HG02623 (cell line): Measurements from ENCODE around the gene IGF1R.

Experiments
- ATAC-seq: cut with Tn5 transposase; IDR thresholded peaks from one replicate; pipeline ENCODE4 v1.9.1; 2021; ENCODE audit warnings: moderate library complexity; ENCODE audit not compliant: unreplicated experiment

Gene IGF1R

GRCh38 chr15:98724048-98724447 lies 75.7 kb downstream of the IGF1R start:
- ATAC-seq, result no peak

- ATAC-seq, result no peak
Measured at GRCh38 chr15:98724494-98724893, 76.2 kb downstream of the IGF1R start.

DNA sequence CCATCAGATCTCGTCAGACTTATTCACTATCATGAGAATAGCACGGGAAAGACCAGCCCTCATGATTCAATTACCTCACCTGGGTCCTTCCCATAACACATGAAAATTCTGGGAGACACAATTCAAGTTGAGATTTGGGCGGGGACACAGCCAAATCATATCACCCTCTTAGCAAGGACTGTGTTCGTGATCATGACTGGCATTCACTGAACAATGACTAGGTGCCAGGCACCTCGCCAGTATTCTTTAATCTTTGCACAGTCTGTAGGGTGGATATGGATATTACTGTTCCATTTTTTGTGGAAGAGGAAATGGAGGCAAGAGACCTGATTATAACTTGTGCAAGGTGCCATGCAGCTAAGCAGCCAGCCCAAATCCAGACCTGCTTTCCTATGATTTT lies 77.5 kb downstream of the IGF1R start:
- ATAC-seq, result no peak

DNA sequence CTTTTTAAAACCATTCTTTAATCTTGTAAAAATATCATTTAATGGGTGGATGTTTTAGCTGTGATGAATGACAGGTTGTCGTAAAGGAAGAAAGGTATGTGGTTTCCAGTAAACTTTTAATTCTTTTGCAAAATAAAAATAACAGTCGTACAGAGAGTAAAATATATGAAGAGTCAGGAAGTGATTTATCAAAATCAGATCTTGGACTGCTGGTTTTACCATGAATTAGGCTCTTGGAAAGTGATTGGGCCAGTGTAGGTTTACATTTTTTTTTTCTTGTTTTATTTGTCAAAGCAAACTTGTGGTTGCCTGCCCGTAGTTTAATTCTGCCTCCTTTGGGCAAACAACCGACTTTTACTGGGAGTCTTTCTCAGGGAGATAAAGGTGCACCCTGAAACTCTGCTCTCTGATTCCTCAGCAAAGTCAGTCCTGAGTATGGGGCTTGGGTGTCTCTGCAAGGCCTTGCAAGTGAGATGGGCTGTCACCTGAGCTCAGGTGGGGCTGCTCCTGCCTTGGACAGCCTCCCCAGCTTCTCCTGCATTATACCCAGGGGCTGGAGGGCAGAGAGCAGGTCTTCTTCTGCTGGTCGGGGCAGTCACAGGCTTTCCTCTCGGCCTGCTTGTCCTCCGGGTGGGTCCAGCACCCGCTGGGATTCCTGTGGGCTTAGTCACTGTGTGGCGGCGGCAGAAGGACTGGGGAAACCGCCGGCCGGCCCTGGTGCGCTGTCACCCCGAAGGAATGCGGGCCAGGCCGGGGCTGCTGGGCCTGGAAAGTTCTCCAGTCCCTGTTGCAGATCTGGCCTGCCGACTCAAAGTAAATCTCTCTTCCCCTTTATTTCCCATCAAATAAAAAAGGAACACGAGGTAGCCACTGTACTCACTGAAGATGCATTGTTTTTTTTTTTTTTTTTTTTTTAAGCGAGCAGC lies 79.0 kb downstream of the IGF1R start:
- no peak for ATAC-seq

DNA sequence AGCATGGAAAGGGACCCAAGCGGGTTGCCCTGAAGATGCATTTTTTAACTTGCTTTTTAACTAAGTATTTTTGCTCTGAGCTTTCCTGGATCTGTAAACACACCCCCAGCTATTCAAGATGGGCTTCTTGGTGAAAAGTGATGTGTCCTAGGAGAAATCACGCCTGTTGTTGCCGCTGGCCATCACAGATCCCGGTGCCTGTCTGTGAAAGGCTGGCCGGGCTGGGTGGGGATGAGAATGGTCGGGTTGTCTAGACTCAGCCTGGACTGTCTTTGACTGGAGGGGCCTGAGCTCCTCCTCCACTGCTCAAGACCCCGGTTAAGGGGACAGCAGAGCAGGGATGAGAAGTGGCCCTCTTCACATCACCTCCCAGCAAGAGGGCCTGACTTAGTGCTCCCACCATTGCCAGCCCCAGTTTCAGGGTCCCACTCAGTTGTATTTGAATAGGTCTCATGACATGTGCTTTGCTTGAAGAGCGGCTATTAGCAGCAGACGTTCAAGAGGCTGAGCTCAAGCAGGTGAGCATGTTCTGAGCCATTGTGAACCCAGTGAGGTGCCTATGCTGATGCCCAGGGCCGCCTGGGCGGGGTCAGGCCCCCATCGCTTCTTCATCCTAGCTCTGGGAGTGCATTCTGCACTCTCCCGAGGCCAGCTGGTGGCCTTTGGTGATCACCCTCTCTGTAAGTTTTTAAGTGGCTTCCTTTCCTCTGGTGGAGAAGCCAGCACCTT lies 79.9 kb downstream of the IGF1R start:
- no peak for ATAC-seq

DNA sequence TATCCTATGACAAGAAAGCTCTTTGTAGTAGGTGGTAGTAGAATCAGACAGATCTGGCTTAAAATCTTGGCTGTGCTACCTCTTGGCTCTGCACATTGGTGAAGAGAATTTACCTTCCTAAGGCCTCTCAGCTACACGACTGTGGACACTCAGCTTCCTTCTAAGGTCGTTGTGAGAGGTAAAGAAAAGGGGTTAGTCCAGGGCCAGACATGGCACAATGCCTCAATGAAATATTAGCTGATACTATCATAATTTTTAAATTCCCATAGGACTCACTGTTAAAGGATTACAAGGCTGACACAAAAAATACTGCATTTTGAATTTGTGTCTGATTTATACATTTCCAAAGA lies 80.4 kb downstream of the IGF1R start:
- ATAC-seq, result no peak

GRCh38 chr15:98729446-98730042 lies 81.2 kb downstream of the IGF1R start:
- no peak for ATAC-seq

- no peak for ATAC-seq
Measured at GRCh38 chr15:98730860-98731711, 82.7 kb downstream of the IGF1R start.

DNA sequence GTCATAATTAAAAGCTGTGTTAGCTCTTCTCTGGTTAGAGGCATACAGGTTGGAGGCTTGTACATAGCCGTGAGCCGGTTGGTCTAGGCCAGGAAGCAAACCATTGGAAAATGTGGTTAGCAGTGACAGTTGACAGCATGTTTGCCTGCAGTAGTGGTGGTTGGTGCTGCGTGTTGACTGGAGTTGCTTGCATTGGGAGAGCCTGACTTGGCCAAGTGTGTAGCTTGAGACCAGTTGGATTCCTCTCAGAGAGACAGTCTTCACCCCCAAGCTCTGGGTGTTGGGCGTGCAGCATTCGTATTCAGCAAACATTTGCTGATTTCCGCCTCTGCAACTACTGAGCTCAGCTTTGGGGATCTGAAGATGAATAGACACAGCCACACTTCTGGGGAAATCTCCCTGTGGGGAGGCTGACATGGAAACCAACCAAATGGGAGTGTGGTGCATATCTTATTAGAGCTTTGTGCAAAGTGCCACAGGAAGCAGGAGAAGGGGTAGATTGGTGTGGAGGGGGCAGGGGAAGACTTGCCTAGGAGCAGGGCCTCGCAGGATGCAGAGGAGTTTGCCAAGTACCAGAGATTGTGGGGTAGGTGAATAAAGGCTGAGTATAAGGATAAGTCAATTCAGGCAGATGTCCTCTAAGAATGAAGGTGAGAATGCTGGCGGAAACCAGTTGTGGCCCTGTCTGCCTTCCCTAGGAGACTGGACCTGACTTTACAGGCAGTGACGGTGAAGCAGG lies 83.5 kb downstream of the IGF1R start:
- no peak for ATAC-seq

- ATAC-seq, result no peak
Measured at GRCh38 chr15:98733098-98733497, 84.8 kb downstream of the IGF1R start.

DNA sequence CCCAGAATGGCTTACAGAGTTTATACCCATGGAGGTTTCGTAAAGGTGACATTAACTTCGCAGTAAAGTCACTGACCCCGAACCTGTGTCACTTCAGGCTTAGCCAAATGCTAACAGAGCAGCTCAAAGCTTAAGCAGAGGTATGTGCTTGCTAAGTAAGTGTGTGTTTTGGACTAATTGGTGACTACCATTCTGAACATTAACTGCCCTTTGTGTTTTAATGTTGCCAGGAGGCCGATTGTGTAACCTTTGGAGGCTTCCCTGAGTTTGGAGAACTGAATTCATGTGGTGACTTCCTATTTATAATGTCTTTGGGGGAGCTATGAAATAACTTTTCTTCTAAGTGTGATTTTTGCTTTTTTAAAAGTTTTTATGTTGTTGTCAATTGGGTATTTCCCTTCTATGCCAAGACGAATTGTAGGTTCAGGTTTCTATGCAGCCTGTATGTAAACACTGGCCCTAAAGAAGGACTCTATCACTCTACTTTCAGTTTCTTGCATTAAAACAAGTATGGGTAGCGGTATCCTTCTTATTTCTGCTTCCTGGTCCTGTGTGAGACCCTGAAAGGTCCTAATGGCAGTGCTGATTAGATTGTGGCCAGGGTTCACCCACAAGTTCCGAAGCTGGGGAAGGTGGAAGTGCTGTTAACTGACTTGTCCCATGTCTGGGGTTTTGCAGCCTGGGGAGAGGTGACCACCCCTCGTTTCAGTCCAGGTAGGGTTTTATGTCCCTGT lies 86.3 kb downstream of the IGF1R start:
- no peak for ATAC-seq

GRCh38 chr15:98735304-98735703 lies 87.0 kb downstream of the IGF1R start:
- ATAC-seq, result no peak

- no peak for ATAC-seq
Measured at GRCh38 chr15:98735895-98736617, 87.7 kb downstream of the IGF1R start.

GRCh38 chr15:98737159-98737558 lies 88.8 kb downstream of the IGF1R start:
- ATAC-seq, result no peak

DNA sequence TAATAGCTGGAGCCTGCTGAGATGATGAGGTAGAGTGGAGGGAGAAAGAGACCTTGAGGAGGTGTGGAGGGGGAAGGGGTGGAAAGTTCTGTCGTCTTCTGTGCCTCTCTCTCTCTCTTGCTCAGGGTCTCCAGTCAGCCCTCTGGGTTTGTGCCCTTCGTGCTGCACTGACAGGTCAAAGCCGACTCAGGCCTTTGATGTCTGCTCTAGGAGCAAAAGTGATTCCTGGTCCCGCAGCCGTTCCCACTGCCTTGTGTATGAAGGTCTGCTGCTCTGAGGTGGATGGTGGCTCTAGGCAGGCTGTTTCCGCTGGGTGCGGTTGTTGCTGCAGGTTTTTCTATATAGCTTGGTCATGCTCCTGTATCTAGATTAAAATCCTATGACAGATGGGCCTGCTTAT lies 89.4 kb downstream of the IGF1R start:
- no peak for ATAC-seq

DNA sequence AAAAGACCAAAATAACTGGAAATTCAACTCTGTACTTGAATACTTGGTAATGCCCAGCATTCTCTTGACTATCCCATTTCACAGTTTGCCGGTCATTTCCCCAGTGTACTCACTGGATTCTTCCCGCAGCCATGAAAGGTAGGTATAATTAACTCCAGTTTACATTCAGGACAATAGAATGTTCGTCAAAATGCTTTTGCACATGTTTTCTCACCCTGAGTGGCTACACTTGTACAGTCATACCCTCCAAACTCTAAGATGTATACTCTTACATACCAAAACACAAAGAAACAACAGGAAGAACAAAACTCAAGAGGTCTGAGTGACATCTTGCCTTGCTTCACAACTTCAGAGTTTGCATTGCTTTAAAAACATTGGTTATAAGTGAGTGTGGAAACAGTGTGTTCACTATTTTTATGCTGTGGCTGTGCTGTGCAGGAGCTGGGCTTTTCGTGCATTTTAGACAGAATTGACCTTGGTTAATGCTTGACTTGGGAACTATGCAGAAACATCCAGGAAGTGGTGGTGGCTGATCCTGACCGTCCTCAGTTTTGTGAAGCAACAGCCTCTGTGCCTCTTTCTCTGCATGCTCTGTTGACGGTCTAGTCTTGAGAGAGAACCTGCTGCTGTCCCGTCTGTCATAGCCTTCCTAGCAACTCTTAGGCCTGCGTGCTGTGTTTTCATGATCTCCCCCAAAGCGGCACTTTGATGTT lies 90.5 kb downstream of the IGF1R start:
- no peak for ATAC-seq

DNA sequence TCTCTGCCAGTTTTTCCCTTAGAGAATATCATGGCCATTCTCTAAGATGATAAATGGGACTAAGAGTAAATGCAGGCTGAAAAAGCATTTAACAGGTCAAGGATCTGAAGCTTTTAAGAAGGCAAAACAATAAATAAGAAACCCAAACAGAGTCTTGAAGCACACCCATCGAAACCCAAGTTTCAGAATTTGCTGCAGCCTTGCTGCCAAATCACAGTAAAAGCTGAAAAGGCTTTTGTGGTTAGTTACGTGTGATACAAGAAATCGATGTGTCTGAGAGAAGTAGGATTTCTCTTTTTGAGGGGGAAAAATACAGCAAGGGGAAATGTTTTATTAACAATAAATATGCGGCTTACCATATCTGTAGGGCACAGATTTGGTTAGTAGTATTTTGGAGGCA lies 92.0 kb downstream of the IGF1R start:
- no peak for ATAC-seq

- ATAC-seq, result no peak
Measured at GRCh38 chr15:98740963-98741362, 92.6 kb downstream of the IGF1R start.
